ENCODE data around the gene ADCK1. TPM values are rescaled to one million over a fixed set of nuclear protein-coding genes. Genes with fewer than 3 reads are reported as not detected.

ADCK1 gene
- total and polyA plus RNA-seq, 2 of the 13 experiments (the other 11 are each of a cell fraction or from before 2014, with no cell fraction given), result 3.9 to 6.3 TPM

DNA sequence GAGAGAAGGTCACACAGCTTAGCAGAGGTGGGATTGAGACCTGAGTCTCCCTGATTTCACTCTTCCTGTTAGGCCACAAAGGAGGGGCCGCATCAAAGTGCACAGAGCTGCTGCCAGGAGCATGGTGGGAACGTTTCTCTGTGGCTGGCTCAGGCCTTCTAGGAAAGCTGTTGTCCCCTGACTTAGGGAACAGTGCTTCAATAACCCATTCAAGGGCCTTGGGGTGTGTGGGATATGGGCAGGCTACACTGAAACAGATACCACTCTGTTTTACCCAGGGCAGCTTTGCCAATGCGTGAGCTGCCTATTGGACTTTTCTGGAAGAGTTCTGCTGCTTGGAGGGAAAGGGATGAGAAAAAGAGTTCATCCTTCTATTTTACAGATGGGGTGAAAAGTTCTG lies 110.0 kb downstream of the ADCK1 start:
- FAIRE-seq (no peak), ATAC-seq (no peak), DNase-seq (ENCODE audit: low spot score) (no peak)
- no peak overlapping the region for H3K4me2 ChIP-seq (ENCODE audit: low read depth, low read length)
- no peak overlapping the region for H3K4me3 ChIP-seq (replicated peaks in 1 of 3; ENCODE audit: insufficient read depth in 1 of 3, low read depth in 2 of 3, low read length in 3 of 3)
- no peak overlapping the region for H3K27ac ChIP-seq (ENCODE audit: extremely low read length, insufficient read depth, low read length)
- 0 out of 2 replicates have a peak, but pooled peaks cover 8% of the 10 kb centered on the region for H3K4me1 ChIP-seq (ENCODE audit: insufficient read depth, low read length)
- H3K9ac ChIP-seq (ENCODE audit: insufficient read depth, low read depth, low read length), result no peak overlapping the region
- WGBS (ENCODE audit: low lambda C conversion rate), result 85% methylated on average over 2 of the region's 3 CpGs
- H2AFZ ChIP-seq (ENCODE audit: low read length), result no peak overlapping the region
- H4K20me1 ChIP-seq (ENCODE audit: insufficient read depth, low read length), result no peaks in the 10 kb centered on the region
- POLR2A ChIA-PET, result no interaction called here
- H3K79me2 ChIP-seq (ENCODE audit: insufficient read depth, low read length), result no peaks in the 10 kb centered on the region
- H3K9me3 ChIP-seq (ENCODE audit: low read length), result no peaks in the 10 kb centered on the region
- CTCF ChIA-PET (ENCODE audit: low intra/inter-chr PET ratio, low total read pairs), result no interaction called here
- TF ChIP-seq, protein P1, sequence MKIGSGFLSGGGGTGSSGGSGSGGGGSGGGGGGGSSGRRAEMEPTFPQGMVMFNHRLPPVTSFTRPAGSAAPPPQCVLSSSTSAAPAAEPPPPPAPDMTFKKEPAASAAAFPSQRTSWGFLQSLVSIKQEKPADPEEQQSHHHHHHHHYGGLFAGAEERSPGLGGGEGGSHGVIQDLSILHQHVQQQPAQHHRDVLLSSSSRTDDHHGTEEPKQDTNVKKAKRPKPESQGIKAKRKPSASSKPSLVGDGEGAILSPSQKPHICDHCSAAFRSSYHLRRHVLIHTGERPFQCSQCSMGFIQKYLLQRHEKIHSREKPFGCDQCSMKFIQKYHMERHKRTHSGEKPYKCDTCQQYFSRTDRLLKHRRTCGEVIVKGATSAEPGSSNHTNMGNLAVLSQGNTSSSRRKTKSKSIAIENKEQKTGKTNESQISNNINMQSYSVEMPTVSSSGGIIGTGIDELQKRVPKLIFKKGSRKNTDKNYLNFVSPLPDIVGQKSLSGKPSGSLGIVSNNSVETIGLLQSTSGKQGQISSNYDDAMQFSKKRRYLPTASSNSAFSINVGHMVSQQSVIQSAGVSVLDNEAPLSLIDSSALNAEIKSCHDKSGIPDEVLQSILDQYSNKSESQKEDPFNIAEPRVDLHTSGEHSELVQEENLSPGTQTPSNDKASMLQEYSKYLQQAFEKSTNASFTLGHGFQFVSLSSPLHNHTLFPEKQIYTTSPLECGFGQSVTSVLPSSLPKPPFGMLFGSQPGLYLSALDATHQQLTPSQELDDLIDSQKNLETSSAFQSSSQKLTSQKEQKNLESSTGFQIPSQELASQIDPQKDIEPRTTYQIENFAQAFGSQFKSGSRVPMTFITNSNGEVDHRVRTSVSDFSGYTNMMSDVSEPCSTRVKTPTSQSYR (CRISPR knock-in tag; IDR thresholded peaks at IDR 0.05; ENCODE audit: borderline replicate concordance), result no peak
- intact Hi-C loops (cut with micrococcal nuclease; ENCODE audit: unreplicated experiment), result no loop called here
- no peaks in the 10 kb centered on the region for H3K27me3 ChIP-seq (ENCODE audit: control insufficient read depth in 1 of 2, insufficient read depth in 2 of 2, low read length in 2 of 2)
- H3K36me3 ChIP-seq (replicated peaks in 1 of 2; ENCODE audit: control insufficient read depth in 1 of 2, insufficient read depth in 2 of 2, low read length in 2 of 2), result no peaks in the 10 kb centered on the region
- BruUV-seq (replicated peaks), result no TSS peak
- in situ Hi-C loops (cut with HindIII; ENCODE audit: extremely low pct_ligation_motif_present, low pct_unique_long_range_greater_than_20kb), result no loop called here

DNA sequence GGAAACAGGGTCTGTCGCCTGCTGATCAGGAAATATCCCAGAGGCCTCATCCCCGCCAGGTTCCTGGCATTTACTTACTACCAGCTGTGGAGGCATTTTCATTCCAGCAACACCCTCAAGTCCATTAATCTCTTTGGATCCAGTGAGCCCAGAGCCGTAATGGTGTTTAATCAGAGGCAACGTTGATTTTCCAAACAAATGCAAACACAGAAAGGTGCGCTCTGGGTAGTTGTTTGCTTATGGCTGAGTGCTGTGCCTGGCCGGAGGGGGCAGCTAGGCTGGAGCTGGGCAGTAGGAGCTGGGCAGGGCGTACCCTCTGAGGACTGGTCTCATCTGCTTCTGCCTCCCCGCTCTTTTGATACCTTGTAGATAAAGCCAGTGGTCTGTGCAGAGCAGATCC lies 110.6 kb downstream of the ADCK1 start:
- intact Hi-C loops (cut with micrococcal nuclease; ENCODE audit: unreplicated experiment) (no loop called here), in situ Hi-C loops (cut with HindIII; ENCODE audit: extremely low pct_ligation_motif_present, low pct_unique_long_range_greater_than_20kb) (no loop called here)
- Histone ChIP-seq H3K36me3 (replicated peaks in 1 of 2; ENCODE audit: control insufficient read depth in 1 of 2, insufficient read depth in 2 of 2, low read length in 2 of 2) (no peaks in the 10 kb centered on the region), H2AFZ (ENCODE audit: low read length) (no peak overlapping the region), H3K27ac (ENCODE audit: extremely low read length, insufficient read depth, low read length) (no peak overlapping the region), H3K4me1 (ENCODE audit: insufficient read depth, low read length) (0 out of 2 replicates have a peak, but pooled peaks cover 8% of the 10 kb centered on the region), H4K20me1 (ENCODE audit: insufficient read depth, low read length) (no peaks in the 10 kb centered on the region), H3K4me2 (ENCODE audit: low read depth, low read length) (no peak overlapping the region), H3K9ac (ENCODE audit: insufficient read depth, low read depth, low read length) (no peak overlapping the region), H3K4me3 (replicated peaks in 1 of 3; ENCODE audit: insufficient read depth in 1 of 3, low read depth in 2 of 3, low read length in 3 of 3) (no peak overlapping the region), H3K27me3 (ENCODE audit: control insufficient read depth in 1 of 2, insufficient read depth in 2 of 2, low read length in 2 of 2) (no peaks in the 10 kb centered on the region), H3K79me2 (ENCODE audit: insufficient read depth, low read length) (no peaks in the 10 kb centered on the region), H3K9me3 (ENCODE audit: low read length) (no peaks in the 10 kb centered on the region)
- no peak for TF ChIP-seq RBAK (CRISPR knock-in tag; IDR thresholded peaks at IDR 0.05)
- no peak for TF ChIP-seq HNRNPLL (IDR thresholded peaks at IDR 0.05; ENCODE audit: low read depth, low read length, poor library complexity, severe bottlenecking)
- TF ChIP-seq ZKSCAN8 (CRISPR knock-in tag; IDR thresholded peaks at IDR 0.05; ENCODE audit: borderline replicate concordance), result no peak
- peak; percentile 3 for DNase-seq (ENCODE audit: low spot score)
- ATAC-seq, result peak; percentile 51
- ChIA-PET CTCF (ENCODE audit: low intra/inter-chr PET ratio, low total read pairs) (no interaction called here), POLR2A (no interaction called here)
- FAIRE-seq, result no peak
- no TSS peak for BruUV-seq (replicated peaks)
- 84% methylated on average over 6 of the region's 8 CpGs for WGBS (ENCODE audit: low lambda C conversion rate)

Data from HepG2 (cell line).